VCaP (cell line): ENCODE measurements around the gene TAGLN2.
A peak's percentile ranks its signal among the peaks of the same experiment; 100 is the strongest.

Experiments
- H3K27ac ChIP-seq: fragments of 450-650 bp; 2 replicates; pipeline ENCODE4 v1.5.1; 2017
- CTCF ChIP-seq: fragments of 450-650 bp; conservative IDR thresholded peaks from 2 replicates; pipeline ENCODE4 v1.5.1; 2017; ENCODE audit warnings: mild to moderate bottlenecking, moderate library complexity

Gene TAGLN2

GRCh38 chr1:159929155-159930051 lies 4.1 kb upstream of the TAGLN2 start:
- no peak for TF ChIP-seq CTCF
- no peak overlapping the region for H3K27ac ChIP-seq

GRCh38 chr1:159928491-159929050 lies 3.3 kb upstream of the TAGLN2 start:
- no peak for TF ChIP-seq CTCF
- H3K27ac ChIP-seq = no peak overlapping the region

DNA sequence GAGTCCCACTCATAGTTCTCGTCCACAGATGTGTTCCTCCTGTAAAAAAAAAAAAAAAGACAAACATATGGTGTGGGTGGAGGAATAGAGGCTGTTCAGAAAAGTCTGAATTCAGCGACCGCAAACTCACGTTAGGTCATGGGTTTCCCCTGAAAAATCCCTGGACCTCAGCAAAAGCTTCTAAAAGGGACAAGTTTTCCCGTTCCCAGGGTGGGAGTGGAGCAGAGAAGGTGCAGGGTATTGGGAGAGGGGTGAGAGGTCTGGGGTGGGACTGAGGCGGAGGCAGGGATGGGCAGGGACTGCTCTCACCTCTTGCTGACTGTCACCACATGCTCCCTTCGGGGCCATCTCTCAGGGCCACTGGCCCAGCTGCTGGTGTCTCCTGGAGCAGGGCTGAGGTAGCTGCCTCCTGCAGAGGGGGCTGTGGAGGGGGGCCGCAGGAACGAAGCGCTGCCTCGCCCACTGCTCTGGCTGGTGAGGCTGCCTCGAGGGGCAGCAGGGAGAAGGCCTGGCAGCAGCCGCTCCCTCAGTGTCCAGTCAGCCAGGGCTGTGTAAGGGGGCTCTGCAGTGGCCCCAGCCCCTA lies 2.6 kb upstream of the TAGLN2 start:
- H3K27ac ChIP-seq = no peak overlapping the region
- no peak for TF ChIP-seq CTCF

DNA sequence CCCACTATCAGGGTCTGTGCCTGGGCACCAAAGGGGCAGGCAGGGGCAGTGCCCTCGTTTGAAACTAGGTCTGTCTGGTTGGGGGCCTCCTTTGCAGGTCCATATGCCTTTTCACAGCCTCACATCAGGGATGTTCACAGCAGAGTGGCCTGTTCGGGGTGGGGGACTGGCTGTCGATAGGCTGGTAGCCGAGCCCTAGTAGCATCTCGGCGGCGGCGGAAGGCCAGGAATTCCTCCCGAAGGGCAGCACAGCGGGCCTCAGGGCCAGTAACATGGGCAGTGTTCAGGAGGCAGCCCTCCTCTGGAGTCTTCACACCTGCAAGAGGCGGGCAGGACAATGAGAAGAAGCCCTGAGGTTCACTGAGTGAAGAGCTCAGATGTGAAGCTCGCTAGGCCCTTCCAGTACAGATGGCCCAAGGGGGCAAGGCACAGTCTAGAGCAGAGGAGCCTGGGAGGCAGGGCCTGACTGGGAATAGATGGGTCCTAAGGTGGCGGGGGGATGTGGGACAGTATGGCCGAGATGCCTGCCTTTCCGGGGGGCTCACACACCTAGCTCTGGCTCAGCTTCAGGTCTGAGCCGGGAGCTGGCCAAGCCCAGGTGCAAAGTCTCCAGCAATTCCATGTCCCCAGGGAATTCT lies 2.0 kb upstream of the TAGLN2 start:
- no peak overlapping the region for H3K27ac ChIP-seq
- TF ChIP-seq CTCF = no peak

- H3K27ac ChIP-seq = peak overlapping the region; percentile 34; the same call in 1 of the 2 replicates
- no peak for TF ChIP-seq CTCF
Observed at GRCh38 chr1:159925719-159926078, 392 bp upstream of the TAGLN2 start.

DNA sequence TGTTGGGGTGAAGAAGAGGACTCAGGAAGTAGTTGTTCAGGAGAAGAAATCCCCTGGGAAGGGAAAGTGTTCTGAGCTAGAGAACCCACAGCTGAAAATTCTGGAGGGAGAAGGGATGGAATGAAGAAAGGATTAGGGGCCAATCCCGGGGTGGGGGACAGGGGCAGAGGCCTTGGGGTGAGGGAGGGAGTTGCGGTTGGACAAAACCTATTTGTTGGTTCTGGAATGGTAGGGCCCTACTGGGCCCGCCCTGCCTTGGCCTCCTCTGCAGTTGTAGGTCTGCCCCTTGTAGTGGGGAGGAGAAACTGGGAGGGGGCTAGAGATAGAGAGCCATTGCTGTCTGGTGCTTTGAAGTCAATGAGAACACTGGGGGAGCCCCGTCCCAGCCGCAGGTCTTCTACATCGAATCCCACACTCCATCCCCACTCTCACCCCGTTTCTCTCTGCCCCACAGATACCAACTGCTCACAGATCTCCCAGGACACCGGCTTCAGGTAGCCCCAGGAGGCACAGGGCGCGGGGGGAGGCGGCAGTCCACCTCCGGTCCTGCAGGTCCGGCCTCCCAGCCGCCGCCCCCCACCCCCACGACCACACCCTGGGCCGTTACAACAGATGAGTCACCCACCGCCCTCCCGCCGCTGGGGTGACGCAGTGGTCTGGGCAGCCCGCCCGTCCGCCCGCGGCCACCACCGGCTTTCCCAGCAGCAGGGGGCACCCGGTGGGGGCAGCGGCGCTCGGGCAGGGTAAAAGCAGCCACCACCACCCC lies 1.1 kb downstream of the TAGLN2 start:
- no peak for TF ChIP-seq CTCF
- no peak overlapping the region for H3K27ac ChIP-seq
